ENCODE data around the gene RAB8B.

- TF ChIP-seq ZNF114 (tag by site-specific recombination; IDR thresholded peaks at IDR 0.05) (no peak), CTCF (tag by site-specific recombination; IDR thresholded peaks at IDR 0.05) (no peak), MYNN (tag by site-specific recombination; IDR thresholded peaks at IDR 0.05; ENCODE audit: borderline replicate concordance) (no peak)
- TF ChIP-seq, protein P1, sequence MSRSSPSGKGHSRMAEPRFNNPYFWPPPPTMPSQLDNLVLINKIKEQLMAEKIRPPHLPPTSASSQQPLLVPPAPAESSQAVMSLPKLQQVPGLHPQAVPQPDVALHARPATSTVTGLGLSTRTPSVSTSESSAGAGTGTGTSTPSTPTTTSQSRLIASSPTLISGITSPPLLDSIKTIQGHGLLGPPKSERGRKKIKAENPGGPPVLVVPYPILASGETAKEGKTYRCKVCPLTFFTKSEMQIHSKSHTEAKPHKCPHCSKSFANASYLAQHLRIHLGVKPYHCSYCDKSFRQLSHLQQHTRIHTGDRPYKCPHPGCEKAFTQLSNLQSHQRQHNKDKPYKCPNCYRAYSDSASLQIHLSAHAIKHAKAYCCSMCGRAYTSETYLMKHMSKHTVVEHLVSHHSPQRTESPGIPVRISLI (tag by site-specific recombination; IDR thresholded peaks at IDR 0.05) = no peak
These were observed 75.4 kb downstream of the RAB8B start for GRCh38 chr15:63264688-63265293.
